GM12801 (cell line): ENCODE measurements around the gene STOML1.

ENCODE experiments used
- CTCF ChIP-seq: IDR thresholded peaks from one replicate; pipeline ENCODE4 v1.5.1; 2011; ENCODE audit warnings: control low read depth; ENCODE audit not compliant: insufficient read length; ENCODE audit errors: extremely low read depth

The STOML1 gene

GRCh38 chr15:73994912-73995622, 3.0 kb upstream of the STOML1 start:
- no peak for TF ChIP-seq CTCF

GRCh38 chr15:73994413-73994883, 2.4 kb upstream of the STOML1 start, which contains the start of gene PML:
Gene PML (plus strand): TSS chr15:73994716. CDS start chr15:73994813, 97 bp downstream.
- no peak for TF ChIP-seq CTCF

- no peak for TF ChIP-seq CTCF
Observed at GRCh38 chr15:73993211-73993994, 1.3 kb upstream of the STOML1 start.

GRCh38 chr15:73992594-73992898, 451 bp upstream of the STOML1 start:
- TF ChIP-seq CTCF, result no peak

- TF ChIP-seq CTCF, result no peak
Observed at GRCh38 chr15:73991260-73991659, 835 bp downstream of the STOML1 start.

- TF ChIP-seq CTCF, result no peak
Observed at GRCh38 chr15:73990250-73991005, 1.7 kb downstream of the STOML1 start.
